ENCODE data around the gene EXOSC9. TPM values are rescaled to one million over a fixed set of nuclear protein-coding genes. Genes with fewer than 3 reads are reported as not detected.

Gene EXOSC9
- polyA plus RNA-seq, 1 donor: 71.0 TPM

GRCh38 chr4:121785479-121785878, 15.6 kb upstream of the EXOSC9 start:
- no peak for DNase-seq

- DNase-seq: no peak
Measured at GRCh38 chr4:121786221-121786620, 14.9 kb upstream of the EXOSC9 start.

GRCh38 chr4:121788896-121789295, 12.2 kb upstream of the EXOSC9 start:
- DNase-seq: no peak

GRCh38 chr4:121789455-121789854, 11.7 kb upstream of the EXOSC9 start:
- no peak for DNase-seq

- DNase-seq: no peak
Measured at GRCh38 chr4:121789960-121790829, 10.9 kb upstream of the EXOSC9 start.

GRCh38 chr4:121790976-121791375, 10.1 kb upstream of the EXOSC9 start:
- DNase-seq: no peak

- no peak for DNase-seq
Measured at GRCh38 chr4:121791481-121791880, 9.6 kb upstream of the EXOSC9 start.

GRCh38 chr4:121792966-121793365, 8.2 kb upstream of the EXOSC9 start:
- DNase-seq: no peak

- DNase-seq: no peak
Measured at GRCh38 chr4:121794505-121795188, 6.5 kb upstream of the EXOSC9 start.

GRCh38 chr4:121796283-121796682, 4.8 kb upstream of the EXOSC9 start:
- DNase-seq: no peak

- DNase-seq: no peak
Measured at GRCh38 chr4:121799208-121799823, 1.8 kb upstream of the EXOSC9 start.

GRCh38 chr4:121799867-121800501, 1.1 kb upstream of the EXOSC9 start:
- DNase-seq: no peak

GRCh38 chr4:121800638-121800960, 524 bp upstream of the EXOSC9 start:
- no peak for DNase-seq

- no peak for DNase-seq
Measured at GRCh38 chr4:121801715-121802075, 572 bp downstream of the EXOSC9 start.

- DNase-seq: no peak
Measured at GRCh38 chr4:121806411-121806810, 5.3 kb downstream of the EXOSC9 start.

- no peak for DNase-seq
Measured at GRCh38 chr4:121811122-121811521, 10.0 kb downstream of the EXOSC9 start.

GRCh38 chr4:121814756-121815155, 13.6 kb downstream of the EXOSC9 start:
- DNase-seq: no peak

- no peak for DNase-seq
Measured at GRCh38 chr4:121817006-121817405, 15.9 kb downstream of the EXOSC9 start.

- DNase-seq: no peak
Measured at GRCh38 chr4:121817701-121818100, 16.6 kb downstream of the EXOSC9 start.

GRCh38 chr4:121818215-121818614, 17.1 kb downstream of the EXOSC9 start:
- no peak for DNase-seq

- DNase-seq: no peak
Measured at GRCh38 chr4:121819216-121819965, 18.3 kb downstream of the EXOSC9 start.

- no peak for DNase-seq
Measured at GRCh38 chr4:121822047-121822446, 20.9 kb downstream of the EXOSC9 start.
